AG10803 (cell line): ENCODE measurements around the gene CLCA1.

Source experiments
- DNase-seq: peaks from one replicate; pipeline ENCODE4 v3.0.0; 2010; ENCODE audit warnings: low read depth
- H3K4me3 ChIP-seq: 2 replicates; pipeline ENCODE4 v1.5.1; 2011; ENCODE audit warnings: mild to moderate bottlenecking, low read length, control low read depth
- TF ChIP-seq, protein P1 (sequence below): conservative IDR thresholded peaks from 2 replicates; pipeline ENCODE4 v1.5.1; 2011; ENCODE audit warnings: mild to moderate bottlenecking, low read length, control low read depth, inconsistent platforms

The CLCA1 gene

DNA sequence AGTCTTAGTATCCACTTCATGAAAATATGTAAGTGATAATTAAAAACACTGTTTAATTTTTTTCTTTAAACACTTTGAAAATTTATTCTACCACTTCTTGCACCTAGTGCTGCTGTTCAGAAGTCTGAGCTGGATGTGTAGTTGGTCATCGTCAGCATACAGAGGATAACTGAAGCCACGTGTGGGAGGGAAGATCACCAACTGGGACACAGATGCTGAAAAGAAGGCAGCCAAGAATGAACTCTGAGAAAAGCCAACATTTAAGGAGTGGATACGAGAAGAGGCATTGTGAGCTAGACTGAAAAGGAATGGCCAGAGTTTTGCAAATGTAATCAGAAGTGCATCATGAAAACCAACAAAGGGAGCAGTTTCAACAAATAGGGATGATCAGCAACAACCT, 53.5 kb downstream of the CLCA1 start:
- peak; percentile 42 for DNase-seq
- TF ChIP-seq, protein P1, sequence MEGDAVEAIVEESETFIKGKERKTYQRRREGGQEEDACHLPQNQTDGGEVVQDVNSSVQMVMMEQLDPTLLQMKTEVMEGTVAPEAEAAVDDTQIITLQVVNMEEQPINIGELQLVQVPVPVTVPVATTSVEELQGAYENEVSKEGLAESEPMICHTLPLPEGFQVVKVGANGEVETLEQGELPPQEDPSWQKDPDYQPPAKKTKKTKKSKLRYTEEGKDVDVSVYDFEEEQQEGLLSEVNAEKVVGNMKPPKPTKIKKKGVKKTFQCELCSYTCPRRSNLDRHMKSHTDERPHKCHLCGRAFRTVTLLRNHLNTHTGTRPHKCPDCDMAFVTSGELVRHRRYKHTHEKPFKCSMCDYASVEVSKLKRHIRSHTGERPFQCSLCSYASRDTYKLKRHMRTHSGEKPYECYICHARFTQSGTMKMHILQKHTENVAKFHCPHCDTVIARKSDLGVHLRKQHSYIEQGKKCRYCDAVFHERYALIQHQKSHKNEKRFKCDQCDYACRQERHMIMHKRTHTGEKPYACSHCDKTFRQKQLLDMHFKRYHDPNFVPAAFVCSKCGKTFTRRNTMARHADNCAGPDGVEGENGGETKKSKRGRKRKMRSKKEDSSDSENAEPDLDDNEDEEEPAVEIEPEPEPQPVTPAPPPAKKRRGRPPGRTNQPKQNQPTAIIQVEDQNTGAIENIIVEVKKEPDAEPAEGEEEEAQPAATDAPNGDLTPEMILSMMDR, result no peak
- no peak overlapping the region for H3K4me3 ChIP-seq

DNA sequence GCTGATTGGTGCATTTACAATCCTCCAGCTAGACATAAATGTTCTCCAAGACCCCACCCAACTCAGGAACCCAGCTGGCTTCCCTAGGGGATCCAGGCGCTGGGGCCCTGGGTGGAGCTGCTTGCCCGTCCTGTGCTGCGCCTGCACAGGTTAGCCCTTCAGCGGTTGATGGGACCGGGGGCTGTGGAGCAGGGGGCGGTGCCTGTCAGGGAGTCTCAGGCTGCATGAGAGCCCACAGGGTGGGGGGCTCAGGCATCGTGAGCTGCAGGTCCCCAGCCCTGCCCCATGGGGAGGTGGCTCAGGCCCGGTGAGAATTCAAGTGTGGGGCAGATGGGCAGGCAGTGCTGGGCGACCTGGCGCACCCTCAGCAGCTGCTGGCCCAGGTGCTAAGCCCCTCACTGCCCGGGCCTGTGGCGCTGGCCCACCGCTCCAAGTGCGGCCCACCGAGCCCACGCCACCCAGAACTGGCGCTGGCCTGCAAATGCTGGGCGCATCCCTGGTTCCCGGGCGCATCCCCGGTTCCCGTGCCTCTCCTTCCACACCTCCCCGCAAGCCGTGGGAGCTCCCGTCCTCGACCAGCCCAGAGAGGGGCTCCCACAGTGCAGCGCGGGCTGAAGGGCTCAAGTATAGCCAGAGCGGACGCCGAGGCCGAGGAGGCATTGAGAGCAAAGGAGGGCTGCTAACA, 55.1 kb downstream of the CLCA1 start:
- no peak overlapping the region for H3K4me3 ChIP-seq
- TF ChIP-seq, protein P1, result no peak
- no peak for DNase-seq

DNA sequence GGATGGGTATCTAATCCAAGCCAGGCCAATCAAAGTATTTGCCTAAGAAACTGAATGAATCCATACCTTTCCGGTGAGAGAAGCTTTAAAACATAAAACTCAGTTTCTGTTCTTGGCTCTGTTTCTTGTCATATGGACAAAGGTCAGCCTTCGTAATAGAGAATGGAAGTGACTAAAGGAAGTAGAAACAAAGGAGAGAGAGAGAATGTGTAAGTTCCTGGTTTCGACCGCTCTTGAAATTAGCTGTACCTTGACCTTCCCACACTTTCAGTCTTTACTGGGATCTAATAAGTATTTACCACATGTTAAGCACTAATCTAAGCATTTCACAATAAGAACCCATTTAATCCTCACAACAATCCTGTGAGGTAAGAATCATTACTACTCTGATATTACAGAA, 58.6 kb downstream of the CLCA1 start:
- TF ChIP-seq, protein P1, result no peak
- no peak for DNase-seq
- H3K4me3 ChIP-seq, result no peak overlapping the region

DNA sequence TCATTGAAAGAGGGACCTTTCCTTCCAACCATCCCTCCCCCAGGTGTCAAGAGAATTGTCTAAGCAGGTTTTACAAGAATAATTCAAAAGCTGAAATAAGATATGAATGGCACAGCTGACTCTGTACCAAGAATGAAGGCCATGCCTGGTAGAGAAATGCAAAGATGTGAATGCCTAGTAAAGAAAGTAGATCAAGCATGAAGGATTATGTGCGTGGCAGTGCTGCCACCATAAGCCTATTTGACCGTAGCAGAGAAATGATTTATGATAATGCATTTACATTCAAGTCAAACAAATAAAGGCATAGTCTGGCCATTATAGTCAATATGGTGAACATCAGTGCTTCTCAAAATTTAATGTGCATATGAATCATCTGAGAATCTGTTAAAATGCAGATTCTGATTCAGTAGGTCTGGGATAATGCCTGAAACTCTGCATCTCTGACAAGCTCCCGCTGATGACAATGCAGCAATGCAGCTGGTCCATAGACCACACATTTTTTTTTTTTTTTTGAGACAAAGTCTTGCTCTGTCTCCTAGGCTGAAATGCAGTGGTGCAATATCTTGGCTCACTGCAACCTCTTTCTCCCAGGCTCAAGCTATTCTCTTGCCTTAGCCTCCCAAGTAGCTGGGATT, 61.6 kb downstream of the CLCA1 start:
- no peak overlapping the region for H3K4me3 ChIP-seq
- TF ChIP-seq, protein P1, result no peak
- DNase-seq, result no peak

DNA sequence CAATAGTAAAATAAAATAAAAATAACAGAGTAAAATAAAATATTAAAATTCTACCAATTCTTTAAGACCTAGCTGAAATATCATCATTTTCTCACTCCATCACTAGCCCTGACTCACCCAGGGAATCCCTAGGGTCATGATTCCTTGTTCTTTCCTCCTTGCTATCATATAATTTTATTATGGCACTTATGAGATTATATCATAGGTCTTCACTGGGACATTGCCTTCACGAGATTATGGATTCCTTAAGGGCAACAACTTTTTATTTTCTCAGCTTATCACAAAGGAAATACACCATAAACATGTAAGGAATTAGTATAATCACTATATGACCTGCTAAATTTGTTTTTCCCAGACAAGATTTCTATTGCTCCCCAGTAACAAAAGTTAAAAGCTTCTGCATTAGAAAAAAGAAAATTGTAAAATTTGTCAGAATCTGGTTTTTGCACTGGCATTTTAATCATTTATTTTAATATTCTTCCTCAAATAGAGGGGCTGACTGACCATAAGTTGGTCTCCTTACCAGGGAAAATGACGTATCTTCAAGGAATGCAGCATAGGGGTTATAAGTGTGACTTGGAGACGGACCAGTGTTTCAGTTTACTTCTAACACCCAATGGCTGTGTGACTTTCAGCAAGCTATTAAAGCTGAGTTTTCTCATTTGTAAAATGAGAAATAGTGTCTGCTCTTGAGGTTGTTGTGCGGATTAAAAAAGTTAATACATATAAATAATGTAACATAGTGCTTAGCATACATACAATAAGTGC, 69.4 kb downstream of the CLCA1 start:
- H3K4me3 ChIP-seq, result no peak overlapping the region
- TF ChIP-seq, protein P1, result no peak
- DNase-seq, result no peak

DNA sequence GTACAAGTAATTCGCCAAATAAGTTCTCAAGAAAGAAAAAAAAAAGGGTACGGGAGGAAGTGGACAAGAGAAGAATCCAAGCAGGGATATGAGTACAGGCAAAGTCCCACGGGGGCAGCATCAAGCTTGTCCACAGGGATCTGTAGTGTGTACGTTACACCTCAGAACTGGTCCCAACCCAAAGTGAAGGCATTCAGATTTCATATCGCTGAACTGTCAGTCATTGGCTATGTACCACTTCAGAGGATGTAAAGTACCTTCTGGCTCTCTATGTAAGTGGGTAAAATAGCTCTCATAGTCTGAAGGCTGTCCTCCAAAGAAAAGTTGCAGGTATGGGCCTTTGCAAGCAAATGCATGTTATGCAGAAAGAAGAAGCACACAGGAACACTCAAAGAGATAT, 70.0 kb downstream of the CLCA1 start:
- no peak overlapping the region for H3K4me3 ChIP-seq
- TF ChIP-seq, protein P1, result no peak
- no peak for DNase-seq
